Spleen (tissue), 7 donors: ENCODE data around the gene ELFN2.

Experiments used
- POLR2A ChIP-seq, 3 donors: fragments of 450-650 bp; IDR thresholded peaks; one replicate each; pipeline ENCODE4 v1.5.1; 2017; ENCODE audit warnings: antibody characterized with exemption in 3 of 3, mild to moderate bottlenecking in 1 of 3
- TF ChIP-seq, protein P1 (sequence below), 11 experiments: fragments of 200-600 bp in 7 of 11; fragments of 450-650 bp in 4 of 11; sonication (generic) in 4 of 11; IDR thresholded peaks in 8 of 11; conservative IDR thresholded peaks in 3 of 11; 1 replicate in 7 of 11; 2 replicates in 4 of 11; pipeline versions ENCODE4 v1.4.0 to v1.8.0; 2016 to 2021; ENCODE audit warnings: antibody characterized with exemption in 11 of 11, inconsistent platforms in 4 of 11, mild to moderate bottlenecking in 1 of 11
- donor health status: DM: no; HTN: no; CAD: no; lungs with moderate emphysema.
- donor health status: DM: no; HTN: no; CAD: no.
- donor health status: DM: no; HTN: no; CAD: no.

GRCh38 chr22:37406441-37407235 is 20.6 kb downstream of the ELFN2 start:
- no peak for TF ChIP-seq POLR2A (IDR thresholded peaks at IDR 0.05)
- TF ChIP-seq, protein P1, sequence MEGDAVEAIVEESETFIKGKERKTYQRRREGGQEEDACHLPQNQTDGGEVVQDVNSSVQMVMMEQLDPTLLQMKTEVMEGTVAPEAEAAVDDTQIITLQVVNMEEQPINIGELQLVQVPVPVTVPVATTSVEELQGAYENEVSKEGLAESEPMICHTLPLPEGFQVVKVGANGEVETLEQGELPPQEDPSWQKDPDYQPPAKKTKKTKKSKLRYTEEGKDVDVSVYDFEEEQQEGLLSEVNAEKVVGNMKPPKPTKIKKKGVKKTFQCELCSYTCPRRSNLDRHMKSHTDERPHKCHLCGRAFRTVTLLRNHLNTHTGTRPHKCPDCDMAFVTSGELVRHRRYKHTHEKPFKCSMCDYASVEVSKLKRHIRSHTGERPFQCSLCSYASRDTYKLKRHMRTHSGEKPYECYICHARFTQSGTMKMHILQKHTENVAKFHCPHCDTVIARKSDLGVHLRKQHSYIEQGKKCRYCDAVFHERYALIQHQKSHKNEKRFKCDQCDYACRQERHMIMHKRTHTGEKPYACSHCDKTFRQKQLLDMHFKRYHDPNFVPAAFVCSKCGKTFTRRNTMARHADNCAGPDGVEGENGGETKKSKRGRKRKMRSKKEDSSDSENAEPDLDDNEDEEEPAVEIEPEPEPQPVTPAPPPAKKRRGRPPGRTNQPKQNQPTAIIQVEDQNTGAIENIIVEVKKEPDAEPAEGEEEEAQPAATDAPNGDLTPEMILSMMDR (IDR thresholded peaks at IDR 0.05 in 8 of 11, conservative IDR thresholded peaks at IDR 0.05 in 3 of 11): no peak
